Gastrocnemius medialis (tissue), 4 donors: ENCODE data around the gene TMEM187.

Experiments used
- CTCF ChIP-seq, 5 experiments: fragments of 450-650 bp in 3 of 5; fragments of 200-600 bp in 2 of 5; sonication (generic) in 2 of 5; IDR thresholded peaks in 4 of 5; conservative IDR thresholded peaks in 1 of 5; 1 replicate in 4 of 5; 2 replicates in 1 of 5; pipeline ENCODE4 v1.5.1; 2016 to 2019; ENCODE audit warnings: antibody characterized with exemption in 5 of 5, mild to moderate bottlenecking in 3 of 5, moderate library complexity in 3 of 5
- POLR2A ChIP-seq, 2 donors: fragments of 450-650 bp; IDR thresholded peaks; one replicate each; pipeline ENCODE4 v1.6.1; 2017; ENCODE audit warnings: antibody characterized with exemption in 2 of 2, mild to moderate bottlenecking in 2 of 2, moderate library complexity in 2 of 2

GRCh38 chrX:153924149-153924861 lies 48.2 kb upstream of the TMEM187 start:
- TF ChIP-seq POLR2A (IDR thresholded peaks at IDR 0.05) (no peak), CTCF (IDR thresholded peaks at IDR 0.05 in 4 of 5, conservative IDR thresholded peaks at IDR 0.05 in 1 of 5) (no peak)
